A673 (cell line): ENCODE measurements around the gene SNRPA1. TPM values are rescaled to one million over a fixed set of nuclear protein-coding genes. Genes with fewer than 3 reads are reported as not detected.
A peak's percentile ranks its signal among the peaks of the same experiment; 100 is the strongest.
"Not testable (repeated sequence)": the region's sequence is repeated elsewhere in the genome, so short reads cannot be mapped to it uniquely, and the experiment has no call there.

ENCODE experiments used
- BruUV-seq: library from RNA; stranded (reverse); fragments of 400-500 nt; replicated peaks from 2 replicates; lab custom pipeline; 2021; lab: Mats Ljungman, UMichigan
- CTCF ChIA-PET: fragments of 300-600 bp; sonication (Branson Sonifier 250); formaldehyde crosslinking; loops from one replicate; lab custom pipeline; 2022; ENCODE audit warnings: antibody characterized with exemption; lab: Charles Lee
- POLR2A ChIA-PET: fragments of 300-600 bp; sonication (Branson Sonifier 250); formaldehyde crosslinking; loops from one replicate; lab custom pipeline; 2022; ENCODE audit warnings: antibody characterized with exemption; ENCODE audit not compliant: low non-redundant PET; lab: Charles Lee
- DNase-seq: peaks from one replicate; pipeline ENCODE4 v3.0.0-alpha.2; 2015; ENCODE audit warnings: low spot score
- H3K27ac ChIP-seq: fragments of 200-600 bp; sonication (generic); 2 replicates; pipeline ENCODE4 v1.5.1; 2016; ENCODE audit warnings: mixed run types, low read depth, mild to moderate bottlenecking, mixed read lengths, antibody characterized with exemption, low read length; ENCODE audit not compliant: poor library complexity, severe bottlenecking
- H3K27me3 ChIP-seq: fragments of 200-600 bp; sonication (generic); replicated peaks from 2 replicates; pipeline ENCODE4 v1.6.1; 2017; ENCODE audit warnings: mixed run types, low read depth, mild to moderate bottlenecking, mixed read lengths, antibody characterized with exemption, low read length; ENCODE audit not compliant: insufficient read depth, poor library complexity
- H3K36me3 ChIP-seq: fragments of 200-600 bp; sonication (generic); 2 replicates; pipeline ENCODE4 v1.6.1; 2016; ENCODE audit warnings: mixed run types, mild to moderate bottlenecking, mixed read lengths, antibody characterized with exemption, low read length; ENCODE audit not compliant: insufficient read depth, poor library complexity, severe bottlenecking
- H3K4me1 ChIP-seq: fragments of 200-600 bp; sonication (generic); 2 replicates; pipeline ENCODE4 v1.6.1; 2017; ENCODE audit warnings: mixed run types, mild to moderate bottlenecking, mixed read lengths, antibody characterized with exemption, low read length; ENCODE audit not compliant: insufficient read depth, poor library complexity, severe bottlenecking
- H3K4me3 ChIP-seq: fragments of 200-600 bp; sonication (generic); 2 replicates; pipeline ENCODE4 v1.5.1; 2016; ENCODE audit warnings: low read depth, mixed run types, mild to moderate bottlenecking, mixed read lengths, low read length; ENCODE audit not compliant: poor library complexity, severe bottlenecking
- H3K9me3 ChIP-seq: fragments of 200-600 bp; sonication (generic); 2 replicates; pipeline ENCODE4 v1.6.1; 2016; ENCODE audit warnings: mixed run types, low read depth, mild to moderate bottlenecking, mixed read lengths, antibody characterized with exemption, low read length; ENCODE audit not compliant: poor library complexity, severe bottlenecking
- CTCF ChIP-seq: fragments of 300-800, 200-600 bp; sonication (generic); conservative IDR thresholded peaks from 2 replicates; pipeline ENCODE4 v1.5.1; 2017; ENCODE audit warnings: low read depth, mild to moderate bottlenecking, antibody characterized with exemption, low read length, moderate library complexity, mixed read lengths
- EZH2 ChIP-seq: fragments of 200-600 bp; sonication (generic); IDR thresholded peaks from 2 replicates; pipeline ENCODE4 v1.6.1; 2017; ENCODE audit warnings: borderline replicate concordance, low read depth, mild to moderate bottlenecking, mixed read lengths, antibody characterized with exemption, low read length; ENCODE audit not compliant: poor library complexity, severe bottlenecking
- intact Hi-C: fragments of 100-400 bp; cut with micrococcal nuclease; formaldehyde crosslinking; loops from one replicate; pipeline ENCODE4 v1.10.0; 2022; ENCODE audit not compliant: unreplicated experiment
- total RNA-seq: library from RNA; stranded (reverse); gene quantifications from 2 replicates; pipeline ENCODE4 v1.2.3, GENCODE V29; 2021

SNRPA1 gene
- total RNA-seq, 1 experiment from 2014 or later, result 206 TPM

- Histone ChIP-seq H3K27me3 (peaks cover 7% of the 10 kb centered on the region), H3K27ac (no peak overlapping the region), H3K36me3 (no peaks in the 10 kb centered on the region), H3K9me3 (peaks cover 8% of the 10 kb centered on the region), H3K4me1 (no peaks in the 10 kb centered on the region), H3K4me3 (no peak overlapping the region)
- no TSS peak for BruUV-seq
- TF ChIP-seq EZH2 (no peak), CTCF (no peak)
- DNase-seq, result no peak
- ChIA-PET POLR2A (no interaction called here), CTCF (no interaction called here)
- intact Hi-C loops, result no loop called here
These were observed 42.9 kb upstream of the SNRPA1 start for GRCh38 chr15:101337976-101338375.

GRCh38 chr15:101333907-101334789 lies 39.1 kb upstream of the SNRPA1 start:
- BruUV-seq, result not testable (repeated sequence)

GRCh38 chr15:101332061-101332467 lies 37.0 kb upstream of the SNRPA1 start:
- no peaks in the 10 kb centered on the region for H3K4me1 ChIP-seq
- DNase-seq, result no peak
- peaks cover 2% of the 10 kb centered on the region for H3K27me3 ChIP-seq
- BruUV-seq, result no TSS peak
- H3K36me3 ChIP-seq, result no peaks in the 10 kb centered on the region
- TF ChIP-seq EZH2, result no peak
- TF ChIP-seq CTCF, result no peak
- no peak overlapping the region for H3K4me3 ChIP-seq
- ChIA-PET POLR2A (no interaction called here), CTCF (no interaction called here)
- intact Hi-C loops, result no loop called here
- peaks cover 8% of the 10 kb centered on the region for H3K9me3 ChIP-seq
- no peak overlapping the region for H3K27ac ChIP-seq

More at GRCh38 chr15:101333907-101334789, 39.1 kb upstream of the SNRPA1 start:
- H3K4me1 ChIP-seq, intact Hi-C loops, H3K9me3 ChIP-seq, H3K36me3 ChIP-seq, H3K27me3 ChIP-seq, POLR2A ChIA-PET, H3K4me3 ChIP-seq: not testable (repeated sequence)
- DNase-seq, result peak; percentile 49
- CTCF ChIA-PET, result interaction anchor here (1.0 kb wide), 1 partner anchor 14 kb away, joined by 3 read pairs; no protein-coding TSS in a partner anchor
- peak overlapping the region; percentile 18 for H3K27ac ChIP-seq
